Activated CD4-positive, alpha-beta T cell treated with anti-CD3 and anti-CD28 coated beads for 48 hours (primary cell): ENCODE measurements around the gene DRC1.
"Not testable (repeated sequence)": the region's sequence is repeated elsewhere in the genome, so short reads cannot be mapped to it uniquely, and the experiment has no call there.

Experiments used
- DNase-seq: peaks from one replicate; pipeline ENCODE4 v3.0.0-alpha.2; 2020

Gene DRC1

GRCh38 chr2:26464390-26465265, 62.9 kb downstream of the DRC1 start:
- no peak for DNase-seq

- no peak for DNase-seq
Observed at GRCh38 chr2:26465266-26465925, 63.7 kb downstream of the DRC1 start.

- DNase-seq = no peak
Observed at GRCh38 chr2:26465981-26466471, 64.3 kb downstream of the DRC1 start.

- DNase-seq = no peak
Observed at GRCh38 chr2:26466662-26467310, 65.1 kb downstream of the DRC1 start.

- not testable (repeated sequence) for DNase-seq
Observed at GRCh38 chr2:26468544-26468943, 66.8 kb downstream of the DRC1 start.

- DNase-seq = peak; percentile 86
Observed at GRCh38 chr2:26469092-26469710, 67.5 kb downstream of the DRC1 start.

- no peak for DNase-seq
Observed at GRCh38 chr2:26469955-26470354, 68.2 kb downstream of the DRC1 start.

- no peak for DNase-seq
Observed at GRCh38 chr2:26470601-26471260, 69.0 kb downstream of the DRC1 start.

GRCh38 chr2:26471289-26471688, 69.6 kb downstream of the DRC1 start:
- no peak for DNase-seq

GRCh38 chr2:26471766-26472706, 70.3 kb downstream of the DRC1 start:
- DNase-seq = no peak

GRCh38 chr2:26472821-26473655, 71.3 kb downstream of the DRC1 start:
- no peak for DNase-seq

GRCh38 chr2:26473796-26474195, 72.1 kb downstream of the DRC1 start:
- DNase-seq = no peak

- no peak for DNase-seq
Observed at GRCh38 chr2:26474261-26474785, 72.6 kb downstream of the DRC1 start.

GRCh38 chr2:26475037-26475436, 73.3 kb downstream of the DRC1 start:
- DNase-seq = no peak

GRCh38 chr2:26475832-26476501, 74.2 kb downstream of the DRC1 start:
- DNase-seq = no peak

- peak; percentile 26 for DNase-seq
Observed at GRCh38 chr2:26477126-26477910, 75.6 kb downstream of the DRC1 start.

- DNase-seq = no peak
Observed at GRCh38 chr2:26477911-26478253, 76.2 kb downstream of the DRC1 start, which contains the start of gene OTOF. Gene OTOF, minus strand, starts transcription at chr2:26478124.

GRCh38 chr2:26478366-26478765, 76.6 kb downstream of the DRC1 start:
- DNase-seq = no peak
